Astrocyte of the spinal cord (primary cell): Measurements from ENCODE around the gene SEC14L5.

ENCODE experiments used
- DNase-seq: peaks from one replicate; pipeline ENCODE4 v3.0.0; 2011; ENCODE audit warnings: low read depth, low spot score
- H3K4me3 ChIP-seq: 2 replicates; pipeline ENCODE4 v1.5.1; 2011; ENCODE audit warnings: low read depth, mild to moderate bottlenecking, low read length, moderate library complexity
- CTCF ChIP-seq: IDR thresholded peaks from 2 replicates; pipeline ENCODE4 v1.5.1; 2012; ENCODE audit warnings: low read depth, mild to moderate bottlenecking, low read length, inconsistent platforms
- in situ Hi-C: cut with HindIII; loops from 2 replicates; pipeline ENCODE4 v1.10.0; 2017; ENCODE audit warnings: low sequenced_read_pairs

The SEC14L5 gene

GRCh38 chr16:4981473-4981872, 23.3 kb downstream of the SEC14L5 start:
- no peak overlapping the region for H3K4me3 ChIP-seq
- DNase-seq = no peak
- in situ Hi-C loops = no loop called here
- no peak for TF ChIP-seq CTCF

- no peak for TF ChIP-seq CTCF
- in situ Hi-C loops = no loop called here
- DNase-seq = no peak
- no peak overlapping the region for H3K4me3 ChIP-seq
These were observed 24.1 kb downstream of the SEC14L5 start for GRCh38 chr16:4982056-4982867.

- no peak for DNase-seq
- no peak for TF ChIP-seq CTCF
These were observed 26.3 kb downstream of the SEC14L5 start for GRCh38 chr16:4984174-4984990.

GRCh38 chr16:4987250-4987579, 29.1 kb downstream of the SEC14L5 start:
- TF ChIP-seq CTCF = no peak
- in situ Hi-C loops = no loop called here
- no peak for DNase-seq
- H3K4me3 ChIP-seq = no peak overlapping the region

More at GRCh38 chr16:4984174-4984990, 26.3 kb downstream of the SEC14L5 start:
- in situ Hi-C loops = no loop called here
- H3K4me3 ChIP-seq = no peak overlapping the region

GRCh38 chr16:4987580-4988374, 29.6 kb downstream of the SEC14L5 start:
- TF ChIP-seq CTCF = no peak
- DNase-seq = no peak
- no peak overlapping the region for H3K4me3 ChIP-seq
- in situ Hi-C loops = no loop called here

- DNase-seq = no peak
- in situ Hi-C loops = no loop called here
- no peak for TF ChIP-seq CTCF
- no peak overlapping the region for H3K4me3 ChIP-seq
These were observed 30.5 kb downstream of the SEC14L5 start for GRCh38 chr16:4988647-4989046.
